Stimulated activated CD4-positive, alpha-beta T cell treated with anti-CD3 and anti-CD28 coated beads, TNF-alpha, amount 100 ng/mL, for 48 hours (primary cell): ENCODE results near the gene MYADML2.
"Not testable (repeated sequence)": the region's sequence is repeated elsewhere in the genome, so short reads cannot be mapped to it uniquely, and the experiment has no call there.

Experiments
- DNase-seq, 3 donors: peaks; one replicate each; pipeline ENCODE4 v3.0.0-alpha.2; 2020; ENCODE audit warnings: low read depth in 3 of 3

MYADML2 gene

GRCh38 chr17:81947189-81947588, at the start of gene MYADML2:
Gene MYADML2 (minus strand): TSS chr17:81947233. CDS start chr17:81941741, 5,492 bp downstream.
- no peak for DNase-seq

- DNase-seq, result no peak
Measured at GRCh38 chr17:81996232-81996756, 49.3 kb upstream of the MYADML2 start.

GRCh38 chr17:81995463-81996231, 48.6 kb upstream of the MYADML2 start:
- no peak for DNase-seq

- no peak for DNase-seq
Measured at GRCh38 chr17:81994593-81995462, 47.8 kb upstream of the MYADML2 start.

GRCh38 chr17:81993729-81994592, 46.9 kb upstream of the MYADML2 start:
- DNase-seq, result no peak

GRCh38 chr17:81992306-81993102, 45.5 kb upstream of the MYADML2 start:
- no peak for DNase-seq

GRCh38 chr17:81991684-81992305, 44.8 kb upstream of the MYADML2 start:
- no peak for DNase-seq

- DNase-seq, result no peak
Measured at GRCh38 chr17:81990836-81991683, 44.0 kb upstream of the MYADML2 start.

GRCh38 chr17:81987161-81987770, 40.2 kb upstream of the MYADML2 start:
- DNase-seq, result no peak

GRCh38 chr17:81986606-81987005, 39.6 kb upstream of the MYADML2 start:
- DNase-seq, result no peak

- no peak for DNase-seq
Measured at GRCh38 chr17:81984773-81985410, 37.9 kb upstream of the MYADML2 start.

- DNase-seq, result no peak
Measured at GRCh38 chr17:81983639-81984373, 36.8 kb upstream of the MYADML2 start.

- no peak for DNase-seq
Measured at GRCh38 chr17:81983011-81983638, 36.1 kb upstream of the MYADML2 start.

- DNase-seq, result not testable (repeated sequence)
Measured at GRCh38 chr17:81981511-81981910, 34.5 kb upstream of the MYADML2 start.

- no peak for DNase-seq
Measured at GRCh38 chr17:81980707-81981343, 33.8 kb upstream of the MYADML2 start.

GRCh38 chr17:81980122-81980521, 33.1 kb upstream of the MYADML2 start:
- DNase-seq, result no peak
